GM23338 (cell line): ENCODE results near the gene UST.

Source experiments
- CREB1 ChIP-seq: fragments of 250-450 bp; sonication (Bioruptor Pico); IDR thresholded peaks from 2 replicates; pipeline ENCODE4 v1.5.0; 2020; ENCODE audit warnings: low read depth, mild to moderate bottlenecking, moderate library complexity
- EZH2 ChIP-seq: fragments of 200-600 bp; sonication (generic); IDR thresholded peaks from one replicate; pipeline ENCODE4 v1.8.0; 2017; ENCODE audit warnings: antibody characterized with exemption, mild to moderate bottlenecking, low read depth; ENCODE audit not compliant: unreplicated experiment
- EZH2phosphoT487 ChIP-seq: fragments of 200-600 bp; sonication (generic); IDR thresholded peaks from one replicate; pipeline ENCODE4 v1.8.1; 2018; ENCODE audit warnings: antibody characterized with exemption; ENCODE audit not compliant: unreplicated experiment
- JUNB ChIP-seq: IDR thresholded peaks from one replicate; pipeline ENCODE4 v1.6.1; 2016; ENCODE audit warnings: antibody characterized with exemption; ENCODE audit not compliant: unreplicated experiment
- REST ChIP-seq: IDR thresholded peaks from one replicate; pipeline ENCODE4 v1.6.1; 2018; ENCODE audit warnings: antibody characterized with exemption; ENCODE audit not compliant: unreplicated experiment
- TF ChIP-seq, protein P1 (sequence below), 2 experiments: fragments of 200-600 bp in 1 of 2; sonication (generic) in 1 of 2; conservative IDR thresholded peaks; 2 replicates each; pipeline versions ENCODE4 v1.5.1 to v1.6.1; 2016 to 2017; ENCODE audit warnings: antibody characterized with exemption in 2 of 2, low read depth in 2 of 2, mild to moderate bottlenecking in 2 of 2, moderate library complexity in 1 of 2

GRCh38 chr6:149046164-149046821 lies 299.5 kb downstream of the UST start:
- TF ChIP-seq, protein P1, sequence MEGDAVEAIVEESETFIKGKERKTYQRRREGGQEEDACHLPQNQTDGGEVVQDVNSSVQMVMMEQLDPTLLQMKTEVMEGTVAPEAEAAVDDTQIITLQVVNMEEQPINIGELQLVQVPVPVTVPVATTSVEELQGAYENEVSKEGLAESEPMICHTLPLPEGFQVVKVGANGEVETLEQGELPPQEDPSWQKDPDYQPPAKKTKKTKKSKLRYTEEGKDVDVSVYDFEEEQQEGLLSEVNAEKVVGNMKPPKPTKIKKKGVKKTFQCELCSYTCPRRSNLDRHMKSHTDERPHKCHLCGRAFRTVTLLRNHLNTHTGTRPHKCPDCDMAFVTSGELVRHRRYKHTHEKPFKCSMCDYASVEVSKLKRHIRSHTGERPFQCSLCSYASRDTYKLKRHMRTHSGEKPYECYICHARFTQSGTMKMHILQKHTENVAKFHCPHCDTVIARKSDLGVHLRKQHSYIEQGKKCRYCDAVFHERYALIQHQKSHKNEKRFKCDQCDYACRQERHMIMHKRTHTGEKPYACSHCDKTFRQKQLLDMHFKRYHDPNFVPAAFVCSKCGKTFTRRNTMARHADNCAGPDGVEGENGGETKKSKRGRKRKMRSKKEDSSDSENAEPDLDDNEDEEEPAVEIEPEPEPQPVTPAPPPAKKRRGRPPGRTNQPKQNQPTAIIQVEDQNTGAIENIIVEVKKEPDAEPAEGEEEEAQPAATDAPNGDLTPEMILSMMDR (conservative IDR thresholded peaks at IDR 0.05; ENCODE audit: low read depth in 2 of 2): no peak
- TF ChIP-seq REST: no peak
- TF ChIP-seq CREB1: no peak
- no peak for TF ChIP-seq EZH2phosphoT487
- TF ChIP-seq EZH2: no peak
- no peak for TF ChIP-seq JUNB
